B cell (primary cell): ENCODE results near the gene TK2. TPM values are rescaled to one million over a fixed set of nuclear protein-coding genes. Genes with fewer than 3 reads are reported as not detected.

Experiments used
- ATAC-seq: fragments of 200-7000 bp; cut with Tn5 transposase; one replicate; pipeline ENCODE4 v1.10.0; 2021; ENCODE audit warnings: low read depth, mild to moderate bottlenecking, moderate number of reproducible peaks, moderate library complexity
- CTCF ChIA-PET: fragments of 350-600 bp; sonication (Branson Sonifier 250); formaldehyde crosslinking; loops from one replicate; lab custom pipeline; 2021; ENCODE audit warnings: antibody characterized with exemption, inconsistent platforms; lab: Charles Lee
- POLR2A ChIA-PET: fragments of 350-600 bp; sonication (Branson Sonifier 250); formaldehyde crosslinking; loops from one replicate; lab custom pipeline; 2021; ENCODE audit warnings: antibody characterized with exemption; lab: Charles Lee
- DNase-seq: peaks from one replicate; pipeline ENCODE4 v3.0.0; 2013
- H2AFZ ChIP-seq: 2 replicates; pipeline ENCODE4 v1.6.1; 2012; ENCODE audit warnings: mild to moderate bottlenecking, low read depth, low read length; ENCODE audit not compliant: insufficient read depth, poor library complexity, severe bottlenecking
- H3K27ac ChIP-seq, 2 donors: 1 replicate in 1 of 2; 2 replicates in 1 of 2; pipeline ENCODE4 v1.5.1; 2012 to 2013; ENCODE audit warnings: low read length in 2 of 2, mild to moderate bottlenecking in 2 of 2, moderate library complexity in 1 of 2
- H3K27me3 ChIP-seq, 4 experiments: fragments of 200-600 bp in 1 of 4; sonication (generic) in 1 of 4; replicated peaks in 1 of 4; 1 replicate in 2 of 4; 2 replicates in 2 of 4; pipeline versions ENCODE4 v1.6.1 to v1.7.0; 2013 to 2016; ENCODE audit warnings: low read length in 3 of 4, mild to moderate bottlenecking in 2 of 4, mixed read lengths in 1 of 4, moderate library complexity in 1 of 4; ENCODE audit not compliant: insufficient read depth in 4 of 4, control insufficient read depth in 3 of 4; ENCODE audit errors: control extremely low read depth in 1 of 4
- H3K36me3 ChIP-seq, 2 experiments: replicated peaks in 1 of 2; 1 replicate in 1 of 2; 2 replicates in 1 of 2; pipeline versions ENCODE4 v1.6.1 to v1.7.1; 2013; ENCODE audit warnings: low read length in 1 of 2; ENCODE audit not compliant: insufficient read depth in 2 of 2, control insufficient read depth in 1 of 2; ENCODE audit errors: control extremely low read depth in 1 of 2, extremely low read depth in 1 of 2
- H3K4me1 ChIP-seq, 2 donors: fragments of 200-600 bp in 1 of 2; sonication (generic) in 1 of 2; 1 replicate in 1 of 2; 2 replicates in 1 of 2; pipeline versions ENCODE4 v1.5.1 to v1.6.1; 2013 to 2017; ENCODE audit warnings: low read length in 2 of 2; ENCODE audit not compliant: control insufficient read depth in 2 of 2, insufficient read depth in 2 of 2
- H3K4me2 ChIP-seq: replicated peaks from 2 replicates; pipeline ENCODE3; 2012; ENCODE audit warnings: mild to moderate bottlenecking, low read depth, low read length; ENCODE audit not compliant: poor library complexity, severe bottlenecking
- H3K4me3 ChIP-seq, 5 experiments: fragments of 200-600 bp in 1 of 5; sonication (generic) in 1 of 5; 1 replicate in 3 of 5; 2 replicates in 2 of 5; pipeline versions ENCODE4 v1.5.1 to v1.7.0; 2011 to 2016; ENCODE audit warnings: low read length in 4 of 5, mild to moderate bottlenecking in 4 of 5, low read depth in 2 of 5, control low read depth in 1 of 5, moderate library complexity in 1 of 5; ENCODE audit not compliant: insufficient read depth in 1 of 5; ENCODE audit errors: control extremely low read depth in 1 of 5, extremely low read depth in 1 of 5
- H3K79me2 ChIP-seq: fragments of 200-600 bp; sonication (generic); one replicate; pipeline ENCODE4 v1.6.0; 2016; ENCODE audit warnings: low read length; ENCODE audit not compliant: control insufficient read depth, insufficient read depth
- H3K9ac ChIP-seq: fragments of 200-600 bp; sonication (generic); 2 replicates; pipeline ENCODE4 v1.6.1; 2017; ENCODE audit warnings: mild to moderate bottlenecking, low read length, moderate library complexity
- H3K9me3 ChIP-seq, 3 donors: one replicate each; pipeline versions ENCODE4 v1.6.1 to v1.7.1; 2013; ENCODE audit warnings: low read length in 2 of 3; ENCODE audit not compliant: control insufficient read depth in 2 of 3, insufficient read depth in 1 of 3; ENCODE audit errors: control extremely low read depth in 1 of 3
- H4K20me1 ChIP-seq: 2 replicates; pipeline ENCODE4 v1.6.0; 2012; ENCODE audit warnings: mild to moderate bottlenecking, low read length; ENCODE audit not compliant: insufficient read depth, control insufficient read depth, poor library complexity, severe bottlenecking
- H3K27ac Mint-ChIP-seq: one replicate; pipeline ENCODE4 v1.8.0; 2021; ENCODE audit warnings: mixed read lengths
- H3K27me3 Mint-ChIP-seq: one replicate; pipeline ENCODE4 v1.8.0; 2021; ENCODE audit warnings: mixed read lengths
- H3K4me1 Mint-ChIP-seq: one replicate; pipeline ENCODE4 v1.8.0; 2021; ENCODE audit warnings: mixed read lengths
- H3K4me3 Mint-ChIP-seq: one replicate; pipeline ENCODE4 v1.8.0; 2021; ENCODE audit warnings: mixed read lengths
- H3K9me3 Mint-ChIP-seq: one replicate; pipeline ENCODE4 v1.8.0; 2022; ENCODE audit warnings: mixed read lengths; ENCODE audit not compliant: insufficient read depth
- EZH2 ChIP-seq: IDR thresholded peaks from 2 replicates; pipeline ENCODE4 v1.6.1; 2012; ENCODE audit warnings: borderline replicate concordance, low read depth, mild to moderate bottlenecking, moderate library complexity, low read length; ENCODE audit not compliant: insufficient read depth, poor library complexity, severe bottlenecking
- WGBS: methylation state at CpG from one replicate; pipeline ENCODE4 v1.1.5; 2013; ENCODE audit warnings: missing lambda C conversion rate; ENCODE audit not compliant: insufficient coverage; 5-methylcytosine and 5-hydroxymethylcytosine counted together
- intact Hi-C: fragments of 100-400 bp; cut with micrococcal nuclease; formaldehyde crosslinking; loops from one replicate; pipeline ENCODE4 v1.10.0; 2022
- polyA plus RNA-seq: library from polyadenylated mRNA; depleted of rRNA; stranded (reverse); fragments of >200 nt; gene quantifications from 2 replicates; pipeline ENCODE4 v1.2.3, GENCODE V29; 2012
- total RNA-seq, 2 donors: library from RNA; stranded (reverse); fragments of 120-200 nt in 1 of 2; gene quantifications; 1 replicate in 1 of 2; 2 replicates in 1 of 2; pipeline versions ENCODE4 v1.2.3 to v1.2.4, GENCODE V29; 2013 to 2022
- TF ChIP-seq, protein P1 (sequence below): fragments of 200-600 bp; IDR thresholded peaks from one replicate; pipeline ENCODE4 v1.8.0; 2022; ENCODE audit warnings: antibody characterized with exemption, mild to moderate bottlenecking

Gene TK2
- total and polyA plus RNA-seq, 2 donors (not counting 1 experiment from before 2014, with no cell fraction given): 2.9 to 9.7 TPM

GRCh38 chr16:66523861-66524354 lies 26.0 kb downstream of the TK2 start:
- Histone ChIP-seq H3K4me3 (peak overlapping the region in 4 of 5 experiments; percentile 0 to 60 (median 24)), H3K36me3 (no peaks in the 10 kb centered on the region), H4K20me1 (no peaks in the 10 kb centered on the region), H3K79me2 (peaks cover 4% of the 10 kb centered on the region), H3K9ac (peak overlapping the region; percentile 56), H2AFZ (peak overlapping the region; percentile 21), H3K4me1 (peaks cover 69 to 78% of the 10 kb centered on the region in 2 donors), H3K9me3 (no peaks in the 10 kb centered on the region), H3K27ac (peak overlapping the region; percentile 77 to 90), H3K4me2 (peak overlapping the region; percentile 84), H3K27me3 (no peaks in the 10 kb centered on the region)
- ATAC-seq (peak; percentile 52), DNase-seq (peak; percentile 86)
- intact Hi-C loops: loop anchor here (1.0 kb wide), 2 partner anchors 8 to 28 kb away; partner anchors contain the start of gene CKLF
- TF ChIP-seq EZH2: no peak
- TF ChIP-seq, protein P1, sequence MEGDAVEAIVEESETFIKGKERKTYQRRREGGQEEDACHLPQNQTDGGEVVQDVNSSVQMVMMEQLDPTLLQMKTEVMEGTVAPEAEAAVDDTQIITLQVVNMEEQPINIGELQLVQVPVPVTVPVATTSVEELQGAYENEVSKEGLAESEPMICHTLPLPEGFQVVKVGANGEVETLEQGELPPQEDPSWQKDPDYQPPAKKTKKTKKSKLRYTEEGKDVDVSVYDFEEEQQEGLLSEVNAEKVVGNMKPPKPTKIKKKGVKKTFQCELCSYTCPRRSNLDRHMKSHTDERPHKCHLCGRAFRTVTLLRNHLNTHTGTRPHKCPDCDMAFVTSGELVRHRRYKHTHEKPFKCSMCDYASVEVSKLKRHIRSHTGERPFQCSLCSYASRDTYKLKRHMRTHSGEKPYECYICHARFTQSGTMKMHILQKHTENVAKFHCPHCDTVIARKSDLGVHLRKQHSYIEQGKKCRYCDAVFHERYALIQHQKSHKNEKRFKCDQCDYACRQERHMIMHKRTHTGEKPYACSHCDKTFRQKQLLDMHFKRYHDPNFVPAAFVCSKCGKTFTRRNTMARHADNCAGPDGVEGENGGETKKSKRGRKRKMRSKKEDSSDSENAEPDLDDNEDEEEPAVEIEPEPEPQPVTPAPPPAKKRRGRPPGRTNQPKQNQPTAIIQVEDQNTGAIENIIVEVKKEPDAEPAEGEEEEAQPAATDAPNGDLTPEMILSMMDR: no peak
- peak overlapping the region; percentile 100 for H3K27ac Mint-ChIP-seq
- H3K4me1 Mint-ChIP-seq: peaks cover 75% of the 10 kb centered on the region
- peak overlapping the region; percentile 91 for H3K4me3 Mint-ChIP-seq
- H3K27me3 Mint-ChIP-seq: no peaks in the 10 kb centered on the region
- POLR2A ChIA-PET: interaction anchor here (0.9 to 3.7 kb wide), 6 partner anchors 8 to 57 kb away, joined by 3 to 22 read pairs (median 13); partner anchors contain the start of genes CKLF and TK2
- CTCF ChIA-PET: interaction anchor here (1.0 to 6.5 kb wide), 7 partner anchors 13 to 85 kb away, joined by 3 to 46 read pairs (median 4); partner anchors contain the start of genes CKLF and TK2
- no peaks in the 10 kb centered on the region for H3K9me3 Mint-ChIP-seq
- WGBS: 4% methylated on average over 6 of the region's 9 CpGs
